Measurements from ENCODE around the gene LYSMD1.

The LYSMD1 gene

GRCh38 chr1:151159373-151159772, 6.3 kb downstream of the LYSMD1 start:
- Histone ChIP-seq H3K36me3 (ENCODE audit: insufficient read depth, low read length) (no peaks in the 10 kb centered on the region), H3K4me1 (ENCODE audit: insufficient read depth, low read length, poor library complexity, severe bottlenecking) (peaks cover 36% of the 10 kb centered on the region), H3K4me3 (ENCODE audit: low read length, poor library complexity, severe bottlenecking) (no peak overlapping the region), H3K27me3 (ENCODE audit: insufficient read depth, low read length, poor library complexity, severe bottlenecking) (no peaks in the 10 kb centered on the region), H3K9ac (ENCODE audit: low read depth, low read length, poor library complexity, severe bottlenecking) (peak overlapping the region; percentile 37), H3K4me2 (ENCODE audit: low read depth, low read length, poor library complexity, severe bottlenecking) (peak overlapping the region; percentile 35), H3K9me3 (ENCODE audit: insufficient read depth, low read depth, low read length) (no peaks in the 10 kb centered on the region), H2AFZ (ENCODE audit: low read length) (no peak overlapping the region), H3K9me2 (replicated peaks; ENCODE audit: low read depth, low read length) (no peaks in the 10 kb centered on the region), H3K79me2 (ENCODE audit: insufficient read depth, low read length) (peaks cover 24% of the 10 kb centered on the region; the same call in 1 of the 2 replicates), H4K20me1 (ENCODE audit: insufficient read depth, low read length, poor library complexity, severe bottlenecking) (no peaks in the 10 kb centered on the region), H3F3A (ENCODE audit: low read depth) (no peaks in the 10 kb centered on the region)
- TF ChIP-seq EZH2phosphoT487 (IDR thresholded peaks at IDR 0.05; ENCODE audit: borderline replicate concordance) (no peak), CTCF (conservative IDR thresholded peaks at IDR 0.05; ENCODE audit: low read length) (no peak)

- no peaks in the 10 kb centered on the region for H3K9me2 ChIP-seq (replicated peaks; ENCODE audit: low read depth, low read length)
- no peaks in the 10 kb centered on the region for H3F3A ChIP-seq (ENCODE audit: low read depth)
- H4K20me1 ChIP-seq (ENCODE audit: insufficient read depth, low read length, poor library complexity, severe bottlenecking): no peaks in the 10 kb centered on the region
- peak overlapping the region; percentile 80 for H3K4me2 ChIP-seq (ENCODE audit: low read depth, low read length, poor library complexity, severe bottlenecking)
- no peaks in the 10 kb centered on the region for H3K9me3 ChIP-seq (ENCODE audit: insufficient read depth, low read depth, low read length)
- peaks cover 32% of the 10 kb centered on the region for H3K4me1 ChIP-seq (ENCODE audit: insufficient read depth, low read length, poor library complexity, severe bottlenecking)
- no peak overlapping the region for H3K9ac ChIP-seq (ENCODE audit: low read depth, low read length, poor library complexity, severe bottlenecking)
- H3K27me3 ChIP-seq (ENCODE audit: insufficient read depth, low read length, poor library complexity, severe bottlenecking): no peaks in the 10 kb centered on the region
- peaks cover 20% of the 10 kb centered on the region; the same call in 1 of the 2 replicates for H3K79me2 ChIP-seq (ENCODE audit: insufficient read depth, low read length)
- no peak overlapping the region for H2AFZ ChIP-seq (ENCODE audit: low read length)
- no peaks in the 10 kb centered on the region for H3K36me3 ChIP-seq (ENCODE audit: insufficient read depth, low read length)
- TF ChIP-seq CTCF (conservative IDR thresholded peaks at IDR 0.05; ENCODE audit: low read length) (no peak), EZH2phosphoT487 (IDR thresholded peaks at IDR 0.05; ENCODE audit: borderline replicate concordance) (no peak)
- H3K4me3 ChIP-seq (ENCODE audit: low read length, poor library complexity, severe bottlenecking): peak overlapping the region; percentile 76
Observed at GRCh38 chr1:151158751-151159251, 6.9 kb downstream of the LYSMD1 start.

- peak overlapping the region; percentile 80 for H3K4me2 ChIP-seq (ENCODE audit: low read depth, low read length, poor library complexity, severe bottlenecking)
- peak overlapping the region; percentile 81 for H3K9ac ChIP-seq (ENCODE audit: low read depth, low read length, poor library complexity, severe bottlenecking)
Observed at GRCh38 chr1:151158326-151158725, 7.4 kb downstream of the LYSMD1 start.

More at GRCh38 chr1:151158326-151158725, 7.4 kb downstream of the LYSMD1 start:
- Histone ChIP-seq H3K4me3 (ENCODE audit: low read length, poor library complexity, severe bottlenecking) (peak overlapping the region; percentile 76), H2AFZ (ENCODE audit: low read length) (no peak overlapping the region), H4K20me1 (ENCODE audit: insufficient read depth, low read length, poor library complexity, severe bottlenecking) (no peaks in the 10 kb centered on the region), H3K79me2 (ENCODE audit: insufficient read depth, low read length) (peaks cover 20% of the 10 kb centered on the region; the same call in 1 of the 2 replicates), H3K4me1 (ENCODE audit: insufficient read depth, low read length, poor library complexity, severe bottlenecking) (peaks cover 32% of the 10 kb centered on the region), H3K27me3 (ENCODE audit: insufficient read depth, low read length, poor library complexity, severe bottlenecking) (no peaks in the 10 kb centered on the region), H3K36me3 (ENCODE audit: insufficient read depth, low read length) (no peaks in the 10 kb centered on the region), H3K9me2 (replicated peaks; ENCODE audit: low read depth, low read length) (no peaks in the 10 kb centered on the region), H3F3A (ENCODE audit: low read depth) (no peaks in the 10 kb centered on the region), H3K9me3 (ENCODE audit: insufficient read depth, low read depth, low read length) (no peaks in the 10 kb centered on the region)
- TF ChIP-seq CTCF (conservative IDR thresholded peaks at IDR 0.05; ENCODE audit: low read length) (no peak), EZH2phosphoT487 (IDR thresholded peaks at IDR 0.05; ENCODE audit: borderline replicate concordance) (no peak)
